Measurements from ENCODE around the gene C16orf78.

The C16orf78 gene, protein sequence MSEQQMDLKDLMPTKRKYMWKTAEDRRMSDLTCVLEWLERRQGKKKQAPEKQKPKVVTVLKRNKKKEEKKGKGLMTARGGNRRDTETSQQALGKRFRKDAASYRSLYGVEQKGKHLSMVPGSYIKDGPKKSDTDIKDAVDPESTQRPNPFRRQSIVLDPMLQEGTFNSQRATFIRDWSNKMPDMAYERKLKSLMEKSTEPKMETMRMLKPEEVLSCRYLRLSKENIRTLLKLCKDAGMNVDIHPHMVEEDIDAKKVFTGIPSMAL

GRCh38 chr16:49373504-49373903 lies at the start of gene C16orf78:
Gene C16orf78, plus strand, starts transcription at chr16:49373804. Its CDS starts 136 bp downstream, at chr16:49373940.
- DNase-seq (ENCODE audit: low read depth in 2 of 2) = no peak

- DNase-seq (ENCODE audit: low read depth in 2 of 2) = no peak
Observed at GRCh38 chr16:49324703-49325102, 48.9 kb upstream of the C16orf78 start.

DNA sequence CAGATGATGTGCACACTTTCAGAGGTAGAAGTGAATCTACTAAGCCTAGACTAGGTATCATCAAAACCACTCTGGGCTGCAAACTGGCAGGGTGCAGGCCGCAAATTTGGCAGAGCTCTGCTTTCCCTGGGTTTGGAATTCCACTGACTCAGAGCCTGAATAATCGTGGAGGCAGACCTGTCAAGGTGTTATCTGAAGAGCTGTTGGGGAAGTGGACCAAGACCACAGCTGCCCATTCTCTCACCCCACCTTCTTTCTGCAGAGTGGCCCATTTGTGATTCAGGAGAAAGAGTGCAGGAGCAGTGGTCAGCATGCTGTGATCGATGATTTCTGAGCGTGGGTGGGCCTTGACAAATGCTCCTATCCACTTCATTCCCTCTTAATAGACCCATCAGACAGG lies 46.1 kb upstream of the C16orf78 start:
- no peak for DNase-seq (ENCODE audit: low read depth in 2 of 2)

DNA sequence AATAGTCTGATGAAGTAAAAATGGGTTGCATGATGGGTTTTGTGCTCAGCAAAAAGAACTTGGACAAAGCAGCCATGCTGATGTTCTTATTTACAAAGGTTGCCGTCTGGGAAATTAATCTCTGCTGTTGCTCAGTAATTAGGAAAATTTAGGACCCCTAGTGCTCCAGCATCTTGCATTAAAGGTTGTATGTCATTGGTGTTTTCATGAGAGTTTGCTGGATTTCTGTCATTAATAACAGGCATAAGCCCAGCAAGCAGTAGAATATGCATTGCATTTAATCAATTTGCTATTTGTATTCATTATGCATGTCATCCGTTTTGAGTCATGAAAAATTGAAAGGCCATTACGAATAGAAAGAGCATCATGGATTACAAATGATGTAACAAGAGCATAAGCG lies 45.3 kb upstream of the C16orf78 start:
- no peak for DNase-seq (ENCODE audit: low read depth in 2 of 2)

DNA sequence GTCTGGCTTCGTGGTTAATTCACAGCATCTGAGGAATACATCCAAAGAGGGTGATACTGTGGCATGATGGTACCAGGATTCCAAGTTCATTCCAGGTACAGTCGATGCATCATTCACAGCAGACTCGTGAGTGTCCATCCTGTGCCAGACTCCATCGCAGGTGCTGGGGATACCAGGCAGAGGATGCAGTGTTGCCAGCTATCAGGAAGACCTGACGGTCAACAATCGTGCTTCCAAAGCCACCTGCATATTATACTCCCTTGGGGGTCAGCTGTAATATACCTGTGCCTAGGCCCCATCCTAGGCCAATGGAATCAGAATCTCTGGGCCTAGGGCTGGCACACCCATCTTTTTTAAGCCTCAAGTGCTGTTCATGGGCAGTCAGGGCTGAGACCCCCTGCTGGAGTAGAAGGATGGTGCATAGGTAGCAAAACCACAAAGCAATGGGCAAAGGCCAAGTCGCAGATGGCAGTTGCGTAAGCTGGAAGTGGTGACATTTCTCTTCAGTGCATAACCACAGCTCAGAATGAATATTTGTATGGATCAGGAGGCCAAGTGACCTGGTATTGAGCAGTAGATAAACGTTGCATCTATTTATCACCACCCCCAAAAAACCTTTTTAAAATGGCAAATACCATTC lies 42.9 kb upstream of the C16orf78 start:
- DNase-seq (ENCODE audit: low read depth in 2 of 2) = no peak

DNA sequence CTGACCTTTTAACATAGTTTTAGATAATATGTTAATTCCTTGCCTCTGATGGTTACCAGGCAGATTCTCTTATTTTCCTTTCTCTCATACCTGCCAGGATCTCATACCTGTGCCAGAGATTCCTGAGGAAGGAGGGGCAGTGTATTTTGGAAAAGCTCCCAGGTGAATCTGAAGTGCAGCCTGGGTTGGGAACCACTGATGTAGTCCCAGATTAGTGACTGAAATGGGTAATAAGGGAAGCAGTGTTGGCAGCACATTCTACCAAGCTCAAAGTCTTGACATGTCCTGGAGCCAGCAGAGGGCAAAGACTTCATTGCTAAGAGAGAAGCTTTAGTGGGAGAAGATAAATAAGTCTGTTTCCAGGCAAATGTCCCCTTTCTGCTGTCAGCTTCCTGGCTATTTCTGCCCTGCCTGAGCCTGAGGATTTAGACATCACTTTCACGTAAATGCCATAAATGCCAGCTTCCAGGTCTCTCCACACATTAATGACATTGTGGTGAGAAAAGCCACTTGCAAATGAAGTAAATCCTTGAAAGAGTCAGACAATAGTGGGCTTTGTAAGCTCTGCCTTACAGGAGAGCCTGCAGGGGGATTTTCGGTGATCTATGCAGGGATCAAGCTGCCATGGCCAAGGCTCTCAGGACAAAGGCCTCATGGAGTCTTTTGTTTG lies 40.9 kb upstream of the C16orf78 start:
- DNase-seq (ENCODE audit: low read depth in 2 of 2) = no peak

DNA sequence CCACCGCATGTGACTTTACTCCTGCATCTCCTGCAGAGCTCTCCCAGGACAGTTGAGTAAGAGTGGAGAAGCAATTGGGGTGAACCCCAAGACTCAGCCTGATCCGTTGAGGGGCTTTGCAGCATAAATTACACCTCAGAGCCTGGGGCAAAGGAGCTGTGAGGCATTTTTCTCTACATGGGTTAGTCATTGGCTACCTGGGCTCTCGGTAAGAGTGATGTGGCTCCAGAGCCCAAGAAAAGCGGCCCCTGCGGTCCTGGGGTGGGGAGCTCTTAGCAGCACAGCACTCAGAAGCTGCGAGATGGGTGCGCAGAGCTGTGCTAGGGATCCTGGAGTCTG lies 40.4 kb upstream of the C16orf78 start:
- no peak for DNase-seq (ENCODE audit: low read depth in 2 of 2)

DNA sequence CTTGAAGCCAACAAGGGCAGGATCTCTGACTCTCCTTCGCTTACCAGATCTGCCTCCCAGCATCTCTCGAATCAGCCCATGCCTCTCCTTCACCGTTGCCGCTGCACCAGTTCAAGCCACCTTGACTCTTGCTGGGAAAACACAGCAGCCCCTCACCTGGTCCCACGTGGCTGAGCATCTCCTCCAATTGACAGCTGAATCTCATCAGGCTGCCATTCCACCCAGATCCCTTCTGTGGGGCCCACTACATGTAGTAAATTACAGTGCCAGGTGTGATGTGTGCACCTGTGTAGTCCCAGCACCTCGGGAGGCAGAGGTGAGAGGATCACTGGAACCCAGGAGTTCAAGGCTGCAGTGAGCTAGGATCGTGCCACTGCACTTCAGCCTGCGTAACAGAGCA lies 37.8 kb upstream of the C16orf78 start:
- DNase-seq (ENCODE audit: low read depth in 2 of 2) = no peak

DNA sequence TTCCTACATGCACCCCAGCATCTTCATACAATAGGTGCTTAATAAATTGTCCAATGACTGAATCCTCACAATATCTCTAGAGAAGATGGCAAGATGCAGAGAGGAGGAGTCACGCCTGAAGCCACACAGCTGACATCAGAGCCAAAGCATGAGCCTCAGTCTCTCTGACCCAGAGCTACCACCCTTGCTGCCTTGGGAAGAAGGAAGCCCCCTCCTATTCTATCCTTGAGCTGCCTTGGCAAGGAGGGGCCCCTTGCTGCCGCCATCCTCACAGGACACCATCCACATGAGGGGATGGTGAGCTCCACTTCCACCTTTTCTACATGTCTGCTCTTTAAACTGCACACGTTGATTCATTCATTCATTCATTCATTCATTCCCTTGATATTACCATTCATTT lies 37.0 kb upstream of the C16orf78 start:
- no peak for DNase-seq (ENCODE audit: low read depth in 2 of 2)

- DNase-seq (ENCODE audit: low read depth in 2 of 2) = no peak
Observed at GRCh38 chr16:49337814-49338350, 35.7 kb upstream of the C16orf78 start.

- DNase-seq (ENCODE audit: low read depth in 2 of 2) = no peak
Observed at GRCh38 chr16:49338611-49339265, 34.9 kb upstream of the C16orf78 start.

DNA sequence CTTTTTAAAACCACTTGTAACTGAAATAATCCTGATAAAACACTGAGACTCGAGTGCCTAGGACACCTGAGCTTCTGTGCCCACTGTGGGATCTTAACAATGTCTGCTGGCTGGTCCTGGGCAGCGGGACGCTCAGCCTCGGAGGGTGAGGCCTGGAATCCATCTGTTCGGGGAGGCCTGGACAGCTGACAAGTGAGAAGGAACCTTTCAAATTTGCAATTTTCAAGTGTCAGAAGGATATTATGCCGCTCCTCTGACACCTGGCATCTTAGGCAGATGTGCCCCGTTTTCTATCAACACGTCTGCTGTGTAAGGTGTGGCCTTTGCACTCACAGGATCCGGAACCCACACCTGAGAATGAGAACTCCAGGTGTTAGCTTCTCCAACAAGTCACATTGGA lies 33.1 kb upstream of the C16orf78 start:
- no peak for DNase-seq (ENCODE audit: low read depth in 2 of 2)

DNA sequence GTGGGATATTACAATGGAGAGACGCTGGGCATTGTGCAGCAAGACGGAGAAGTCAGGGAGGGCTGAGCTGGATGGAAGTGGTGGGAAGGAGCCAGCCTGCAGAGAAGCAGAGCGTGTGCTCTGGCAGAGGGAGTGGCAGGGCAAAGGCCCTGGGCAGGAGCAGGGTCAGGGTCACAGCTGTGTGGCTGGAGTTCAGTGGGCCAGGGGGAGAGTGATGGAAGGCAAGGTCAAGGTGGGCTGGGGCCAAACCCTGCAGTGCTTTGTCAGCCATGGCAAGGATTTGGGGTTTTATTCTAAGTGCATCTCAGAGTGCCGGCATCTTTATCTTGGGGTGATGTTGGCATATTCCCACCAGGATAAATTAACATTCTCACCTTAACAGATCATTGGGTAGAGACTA lies 31.9 kb upstream of the C16orf78 start:
- DNase-seq (ENCODE audit: low read depth in 2 of 2) = no peak

DNA sequence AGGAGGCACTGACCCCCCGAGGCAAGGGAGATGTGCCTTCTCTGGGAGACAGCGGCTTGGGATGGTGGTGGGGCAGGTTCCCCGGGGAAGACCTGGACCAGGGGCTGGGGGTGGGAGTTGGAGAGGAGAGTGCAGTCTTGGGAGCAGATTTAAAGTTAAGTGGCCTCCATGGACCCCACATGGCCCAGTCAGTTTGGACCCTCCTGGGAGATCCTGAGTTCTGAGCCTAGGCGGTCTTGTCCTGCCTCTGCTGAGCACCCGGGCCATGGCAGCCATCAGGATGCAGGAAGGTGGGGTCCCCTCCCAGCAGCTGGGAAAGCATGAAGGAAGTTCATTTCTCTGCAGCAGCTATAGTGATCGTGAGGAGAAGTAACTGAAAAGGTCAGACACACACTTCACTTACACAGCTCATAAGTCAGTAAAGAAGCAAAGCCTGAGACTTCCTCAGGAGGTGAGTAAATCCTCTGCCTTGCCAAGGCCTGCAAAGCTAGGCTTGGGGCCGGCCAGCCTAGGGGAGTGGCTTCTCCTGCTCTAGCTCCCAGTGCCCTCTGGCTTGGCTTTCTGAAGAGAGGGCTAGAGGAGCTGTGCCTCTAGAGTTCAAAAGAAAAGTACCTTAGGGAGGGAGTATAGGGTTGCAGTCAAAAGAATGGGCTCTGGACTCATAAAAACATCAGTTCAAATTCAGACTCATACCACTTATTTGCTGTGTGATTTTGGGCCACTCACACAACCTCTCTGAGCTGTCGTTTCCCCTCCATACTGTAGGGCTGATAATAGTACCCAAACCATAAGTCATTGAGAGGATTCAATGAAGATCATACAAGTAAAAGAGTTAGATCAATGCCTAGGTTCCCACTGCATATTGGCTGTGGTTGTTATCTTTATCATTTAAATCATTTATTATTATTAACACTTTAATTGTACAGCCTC lies 31.0 kb upstream of the C16orf78 start:
- DNase-seq (ENCODE audit: low read depth in 2 of 2) = no peak

GRCh38 chr16:49343291-49343690 lies 30.3 kb upstream of the C16orf78 start:
- no peak for DNase-seq (ENCODE audit: low read depth in 2 of 2)

DNA sequence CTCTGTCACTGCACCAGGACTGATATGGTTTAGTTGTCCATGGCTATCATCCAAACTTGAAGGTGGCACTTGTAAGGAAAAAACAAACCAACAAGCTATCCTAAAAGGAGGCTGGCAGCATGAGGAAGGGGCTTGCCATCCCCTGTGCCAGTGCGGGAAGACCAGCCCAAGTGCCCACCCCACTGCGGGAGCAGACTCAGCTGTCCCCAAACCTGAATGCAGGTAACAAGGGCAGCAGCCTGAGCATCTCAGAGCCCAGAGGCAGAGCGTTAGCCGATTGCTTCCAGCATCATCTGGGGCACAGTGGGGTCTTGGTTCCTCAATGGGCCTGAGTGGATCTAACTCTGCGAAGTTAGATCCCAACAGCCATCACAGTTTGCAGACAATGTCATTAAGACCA lies 29.2 kb upstream of the C16orf78 start:
- DNase-seq (ENCODE audit: low read depth in 2 of 2) = no peak

DNA sequence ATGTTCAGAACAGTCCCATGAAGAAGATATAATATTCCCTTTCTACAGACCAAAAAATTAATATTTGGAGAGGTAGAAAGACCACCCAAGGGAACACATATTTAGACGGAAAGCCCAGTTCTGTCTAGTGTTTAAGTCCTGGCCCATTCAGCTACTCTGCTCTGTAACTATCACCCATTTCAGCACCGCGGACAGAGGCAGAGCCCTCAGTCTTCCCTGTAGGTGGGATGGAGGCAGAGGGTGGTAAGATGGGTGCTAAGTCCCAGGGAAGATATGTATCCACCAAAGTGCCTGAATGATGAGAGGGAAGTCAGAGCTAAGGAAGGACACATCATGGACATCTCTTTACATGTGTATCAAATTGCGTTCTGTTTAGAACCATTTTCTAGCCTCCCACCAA lies 27.8 kb upstream of the C16orf78 start:
- DNase-seq (ENCODE audit: low read depth in 2 of 2) = no peak

DNA sequence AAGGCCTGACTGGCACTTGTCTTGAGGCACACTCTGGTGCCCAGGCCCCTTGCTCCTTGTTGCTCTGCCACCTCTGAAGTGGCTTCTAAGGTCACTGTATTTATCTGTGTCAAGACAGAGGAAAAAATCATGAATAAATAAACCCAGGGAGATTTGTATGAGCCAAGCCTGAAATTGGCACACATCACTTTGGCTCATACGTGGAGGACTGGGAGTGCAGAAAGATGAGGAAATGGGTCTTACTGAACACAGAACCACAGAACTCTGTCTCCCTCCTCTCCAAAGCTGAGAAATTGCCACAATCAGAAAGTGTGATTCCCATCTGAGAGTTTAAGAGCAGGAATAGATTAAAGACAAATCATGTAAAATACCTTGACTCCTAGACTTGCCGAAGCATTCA lies 27.1 kb upstream of the C16orf78 start:
- DNase-seq (ENCODE audit: low read depth in 2 of 2) = no peak

DNA sequence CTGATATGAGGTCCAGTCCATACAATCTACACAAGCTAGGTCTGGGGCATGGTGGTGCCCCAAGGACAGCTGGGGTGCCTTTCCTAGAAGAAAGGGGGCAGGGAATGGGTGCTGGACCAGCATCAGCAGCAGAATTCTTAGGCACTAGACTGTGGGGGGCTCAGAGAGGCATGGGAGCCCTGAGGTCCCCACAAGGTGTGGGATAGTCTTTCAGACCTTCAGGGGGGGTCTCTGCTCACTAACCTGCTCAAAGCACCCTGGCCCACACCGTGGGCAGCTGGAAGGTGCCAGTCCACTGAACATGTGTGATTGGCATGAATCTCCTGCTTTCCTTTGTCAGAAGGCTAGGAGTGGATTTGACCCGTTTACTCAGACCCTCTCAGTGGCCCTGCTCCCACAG lies 26.1 kb upstream of the C16orf78 start:
- DNase-seq (ENCODE audit: low read depth in 2 of 2) = no peak

GRCh38 chr16:49348408-49349176 lies 25.0 kb upstream of the C16orf78 start:
- no peak for DNase-seq (ENCODE audit: low read depth in 2 of 2)
